HEK293 (cell line): ENCODE data around the gene ZNF609.

Experiments used
- CTCF ChIA-PET: fragments of 350-600 bp; formaldehyde crosslinking; extraction: SDS; loops from one replicate; lab custom pipeline; 2021; ENCODE audit warnings: antibody characterized with exemption; lab: Yijun Ruan, JAX
- POLR2A ChIA-PET: fragments of 300-600 bp; formaldehyde crosslinking; extraction: SDS; loops from one replicate; lab custom pipeline; 2020; ENCODE audit warnings: antibody characterized with exemption, inconsistent platforms; lab: Yijun Ruan, JAX
- H3K27ac ChIP-seq: fragments of 200-500 bp; sonication (Bioruptor generic); 2 replicates; pipeline ENCODE4 v1.5.1; 2014; ENCODE audit warnings: low read depth, low read length, control low read depth, inconsistent platforms; ENCODE audit errors: extremely low read depth
- H3K36me3 ChIP-seq, 2 experiments: fragments of 200-500 bp in 1 of 2; sonication (Bioruptor generic) in 1 of 2; 1 replicate in 1 of 2; 2 replicates in 1 of 2; pipeline ENCODE4 v1.5.1; 2014 to 2017; ENCODE audit warnings: inconsistent platforms in 2 of 2, low read length in 2 of 2; ENCODE audit not compliant: control insufficient read depth in 2 of 2, insufficient read depth in 1 of 2
- H3K4me1 ChIP-seq: fragments of 200-500 bp; sonication (Bioruptor generic); 2 replicates; pipeline ENCODE4 v1.5.1; 2014; ENCODE audit warnings: mild to moderate bottlenecking, low read length, inconsistent platforms; ENCODE audit not compliant: control insufficient read depth, insufficient read depth
- H3K4me3 ChIP-seq: 2 replicates; pipeline ENCODE4 v1.5.1; 2011; ENCODE audit warnings: low read depth, mild to moderate bottlenecking, control low read depth, low read length, moderate library complexity
- H3K9me3 ChIP-seq: fragments of 200-500 bp; sonication (Bioruptor generic); 2 replicates; pipeline ENCODE4 v1.5.1; 2014; ENCODE audit warnings: low read depth, low read length, inconsistent platforms; ENCODE audit not compliant: control insufficient read depth, insufficient read depth
- GLIS2 ChIP-seq: fragments of 450-650 bp; formaldehyde crosslinking; IDR thresholded peaks from 2 replicates; pipeline ENCODE4 v1.5.1; 2016; ENCODE audit warnings: missing biosample characterization, missing genetic modification characterization
- KLF7 ChIP-seq: fragments of 450-650 bp; formaldehyde crosslinking; IDR thresholded peaks from 2 replicates; pipeline ENCODE4 v1.5.1; 2016; ENCODE audit warnings: missing biosample characterization, missing genetic modification characterization, borderline replicate concordance
- KLF9 ChIP-seq: fragments of 450-650 bp; formaldehyde crosslinking; IDR thresholded peaks from 2 replicates; pipeline ENCODE4 v1.5.1; 2016; ENCODE audit warnings: missing biosample characterization, missing genetic modification characterization, low read depth
- OSR2 ChIP-seq: fragments of 450-650 bp; formaldehyde crosslinking; IDR thresholded peaks from 2 replicates; pipeline ENCODE4 v1.5.1; 2016; ENCODE audit warnings: missing biosample characterization, missing genetic modification characterization
- ZFP69B ChIP-seq: fragments of 450-650 bp; formaldehyde crosslinking; IDR thresholded peaks from 2 replicates; pipeline ENCODE4 v1.5.1; 2016; ENCODE audit warnings: missing biosample characterization, missing genetic modification characterization
- ZIC2 ChIP-seq: fragments of 450-650 bp; formaldehyde crosslinking; IDR thresholded peaks from 2 replicates; pipeline ENCODE4 v1.5.1; 2016; ENCODE audit warnings: missing biosample characterization, missing genetic modification characterization
- ZNF121 ChIP-seq: fragments of 450-650 bp; formaldehyde crosslinking; IDR thresholded peaks from 2 replicates; pipeline ENCODE4 v1.5.1; 2016; ENCODE audit warnings: missing biosample characterization, missing genetic modification characterization
- ZNF132 ChIP-seq: fragments of 450-650 bp; formaldehyde crosslinking; IDR thresholded peaks from 2 replicates; pipeline ENCODE4 v1.5.1; 2017; ENCODE audit warnings: missing biosample characterization, missing genetic modification characterization, borderline replicate concordance
- ZNF138 ChIP-seq: fragments of 450-650 bp; formaldehyde crosslinking; IDR thresholded peaks from 2 replicates; pipeline ENCODE4 v1.5.1; 2016; ENCODE audit warnings: missing biosample characterization, missing genetic modification characterization, borderline replicate concordance
- ZNF16 ChIP-seq: fragments of 450-650 bp; formaldehyde crosslinking; IDR thresholded peaks from 2 replicates; pipeline ENCODE4 v1.5.1; 2016; ENCODE audit warnings: low read depth, missing biosample characterization, missing genetic modification characterization
- ZNF184 ChIP-seq: fragments of 450-650 bp; IDR thresholded peaks from 2 replicates; pipeline ENCODE4 v1.5.1; 2018; ENCODE audit warnings: missing biosample characterization, mild to moderate bottlenecking, missing genetic modification characterization
- ZNF302 ChIP-seq: fragments of 450-650 bp; formaldehyde crosslinking; IDR thresholded peaks from 2 replicates; pipeline ENCODE4 v1.5.1; 2016; ENCODE audit warnings: missing biosample characterization, missing genetic modification characterization, low read depth
- ZNF423 ChIP-seq: fragments of 450-650 bp; formaldehyde crosslinking; IDR thresholded peaks from 2 replicates; pipeline ENCODE4 v1.5.1; 2016; ENCODE audit warnings: missing biosample characterization, missing genetic modification characterization
- ZNF521 ChIP-seq: fragments of 450-650 bp; formaldehyde crosslinking; IDR thresholded peaks from 2 replicates; pipeline ENCODE4 v1.5.1; 2017; ENCODE audit warnings: missing biosample characterization, mild to moderate bottlenecking, missing genetic modification characterization
- ZNF544 ChIP-seq: fragments of 450-650 bp; formaldehyde crosslinking; IDR thresholded peaks from 2 replicates; pipeline ENCODE4 v1.5.0; 2017; ENCODE audit warnings: missing biosample characterization, missing genetic modification characterization
- ZNF549 ChIP-seq: fragments of 450-650 bp; IDR thresholded peaks from 2 replicates; pipeline ENCODE4 v1.5.1; 2018; ENCODE audit warnings: missing biosample characterization, missing genetic modification characterization, mild to moderate bottlenecking, inconsistent platforms, moderate library complexity
- ZNF560 ChIP-seq: fragments of 450-650 bp; formaldehyde crosslinking; IDR thresholded peaks from 2 replicates; pipeline ENCODE4 v1.5.1; 2017; ENCODE audit warnings: missing biosample characterization, missing genetic modification characterization, borderline replicate concordance
- ZNF660 ChIP-seq: fragments of 450-650 bp; IDR thresholded peaks from 2 replicates; pipeline ENCODE4 v1.5.1; 2018; ENCODE audit warnings: missing biosample characterization, mild to moderate bottlenecking, missing genetic modification characterization
- ZNF670 ChIP-seq: fragments of 450-650 bp; formaldehyde crosslinking; IDR thresholded peaks from 2 replicates; pipeline ENCODE4 v1.5.1; 2016; ENCODE audit warnings: missing biosample characterization, missing genetic modification characterization, low read depth
- ZNF792 ChIP-seq: fragments of 450-650 bp; formaldehyde crosslinking; IDR thresholded peaks from 2 replicates; pipeline ENCODE4 v1.5.1; 2016; ENCODE audit warnings: missing biosample characterization, missing genetic modification characterization
- ZNF830 ChIP-seq: fragments of 450-650 bp; IDR thresholded peaks from 2 replicates; pipeline ENCODE4 v1.5.0; 2018; ENCODE audit warnings: missing biosample characterization, missing genetic modification characterization, low read depth, mild to moderate bottlenecking, moderate library complexity
- TF ChIP-seq, protein P1 (sequence below): fragments of 450-650 bp; formaldehyde crosslinking; IDR thresholded peaks from 2 replicates; pipeline ENCODE4 v1.5.1; 2016; ENCODE audit warnings: missing biosample characterization, missing genetic modification characterization
- TF ChIP-seq, protein P2 (sequence below): fragments of 450-650 bp; formaldehyde crosslinking; IDR thresholded peaks from 2 replicates; pipeline ENCODE4 v1.5.1; 2016; ENCODE audit warnings: missing biosample characterization, missing genetic modification characterization, borderline replicate concordance

The ZNF609 gene

DNA sequence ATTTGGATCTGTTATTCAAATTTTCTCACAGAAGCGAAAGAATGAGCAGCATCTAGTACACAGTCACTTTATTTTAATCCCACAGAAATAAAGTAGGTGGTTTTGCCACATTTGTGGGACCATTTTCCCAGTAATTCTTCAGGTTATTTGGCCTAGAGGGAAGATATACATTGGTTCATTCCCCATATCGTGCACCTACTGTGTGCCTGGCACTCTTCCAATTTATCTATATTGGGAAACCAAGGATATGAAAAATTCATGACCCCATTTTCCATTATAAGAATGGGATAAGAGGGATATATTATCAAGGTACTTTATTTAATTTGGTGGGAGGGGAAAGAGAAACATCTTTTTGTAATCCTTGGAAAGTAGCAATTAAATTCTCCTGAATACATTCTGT is 37.7 kb upstream of the ZNF609 start (continued):
- TF ChIP-seq ZNF138 (tag by site-specific recombination) (no peak), GLIS2 (no peak), ZNF560 (tag by site-specific recombination) (no peak)

DNA sequence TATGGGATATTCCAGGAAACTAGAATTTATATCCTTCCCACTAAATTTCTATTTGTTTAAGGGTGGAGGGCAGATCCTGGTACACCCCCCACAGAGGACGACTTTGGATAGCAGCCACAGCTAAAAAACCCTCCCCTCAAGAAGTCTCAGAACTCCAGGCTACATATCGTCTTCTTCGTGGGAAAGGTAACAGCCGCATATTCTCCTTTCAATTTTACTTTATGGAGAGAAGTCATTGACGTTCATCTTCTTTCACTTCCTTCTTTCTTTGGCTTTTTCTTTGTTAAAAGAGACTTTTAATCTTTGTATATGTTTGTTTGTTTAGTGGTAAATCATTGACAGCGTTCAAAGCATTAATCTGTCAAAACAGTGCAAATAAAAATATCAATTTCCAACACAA is 36.4 kb upstream of the ZNF609 start:
- CTCF ChIA-PET: interaction anchor here (0.7 kb wide), 1 partner anchor 260 kb away, joined by 3 read pairs; no protein-coding TSS in a partner anchor
- TF ChIP-seq ZNF549 (tag by site-specific recombination): no peak
- TF ChIP-seq, protein P1, sequence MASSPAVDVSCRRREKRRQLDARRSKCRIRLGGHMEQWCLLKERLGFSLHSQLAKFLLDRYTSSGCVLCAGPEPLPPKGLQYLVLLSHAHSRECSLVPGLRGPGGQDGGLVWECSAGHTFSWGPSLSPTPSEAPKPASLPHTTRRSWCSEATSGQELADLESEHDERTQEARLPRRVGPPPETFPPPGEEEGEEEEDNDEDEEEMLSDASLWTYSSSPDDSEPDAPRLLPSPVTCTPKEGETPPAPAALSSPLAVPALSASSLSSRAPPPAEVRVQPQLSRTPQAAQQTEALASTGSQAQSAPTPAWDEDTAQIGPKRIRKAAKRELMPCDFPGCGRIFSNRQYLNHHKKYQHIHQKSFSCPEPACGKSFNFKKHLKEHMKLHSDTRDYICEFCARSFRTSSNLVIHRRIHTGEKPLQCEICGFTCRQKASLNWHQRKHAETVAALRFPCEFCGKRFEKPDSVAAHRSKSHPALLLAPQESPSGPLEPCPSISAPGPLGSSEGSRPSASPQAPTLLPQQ (tag by site-specific recombination): no peak
- no peak for TF ChIP-seq OSR2
- TF ChIP-seq ZNF792 (tag by site-specific recombination): no peak
- no peak for TF ChIP-seq ZNF302 (tag by site-specific recombination)
- no peak for TF ChIP-seq ZNF132
- TF ChIP-seq ZNF16: no peak
- TF ChIP-seq KLF9 (tag by site-specific recombination): no peak
- TF ChIP-seq ZNF830 (tag by site-specific recombination): no peak

DNA sequence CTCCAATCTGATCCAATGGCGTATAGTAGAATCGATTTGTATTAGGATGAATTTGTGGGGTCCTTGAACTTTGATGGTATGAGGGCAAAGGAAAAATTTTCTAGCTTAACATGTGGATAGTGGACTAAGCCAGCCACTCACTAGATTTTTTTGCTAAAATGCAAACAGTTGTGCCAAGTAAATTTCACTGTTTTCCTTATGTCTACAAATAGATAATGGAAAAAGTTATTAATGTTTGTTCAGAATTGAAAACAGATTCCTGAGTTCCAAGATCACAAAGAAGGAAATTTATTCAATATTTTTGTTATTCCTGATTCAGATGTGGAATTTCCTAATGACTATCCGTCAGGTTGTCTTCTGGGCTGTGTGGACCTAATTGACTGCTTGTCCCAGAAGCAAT is 35.2 kb upstream of the ZNF609 start:
- ChIA-PET POLR2A (no interaction called here), CTCF (interaction anchor here (2.5 kb wide), 1 partner anchor 256 kb away, joined by 12 read pairs; no protein-coding TSS in a partner anchor)
- Histone ChIP-seq H3K36me3 (peaks cover 7 to 32% of the 10 kb centered on the region in 2 experiments; a peak in 2 of 3 replicates), H3K27ac (no peak overlapping the region), H3K4me1 (no peaks in the 10 kb centered on the region; the same call in 1 of the 2 replicates), H3K9me3 (no peaks in the 10 kb centered on the region), H3K4me3 (no peak overlapping the region)
- TF ChIP-seq ZNF184 (tag by site-specific recombination): no peak
- no peak for TF ChIP-seq KLF7 (tag by site-specific recombination)
- TF ChIP-seq ZNF670 (tag by site-specific recombination): no peak
- TF ChIP-seq ZIC2 (tag by site-specific recombination): no peak
- no peak for TF ChIP-seq ZFP69B (tag by site-specific recombination)
- no peak for TF ChIP-seq ZNF521 (tag by site-specific recombination)
- no peak for TF ChIP-seq ZNF423
- TF ChIP-seq, protein P2, sequence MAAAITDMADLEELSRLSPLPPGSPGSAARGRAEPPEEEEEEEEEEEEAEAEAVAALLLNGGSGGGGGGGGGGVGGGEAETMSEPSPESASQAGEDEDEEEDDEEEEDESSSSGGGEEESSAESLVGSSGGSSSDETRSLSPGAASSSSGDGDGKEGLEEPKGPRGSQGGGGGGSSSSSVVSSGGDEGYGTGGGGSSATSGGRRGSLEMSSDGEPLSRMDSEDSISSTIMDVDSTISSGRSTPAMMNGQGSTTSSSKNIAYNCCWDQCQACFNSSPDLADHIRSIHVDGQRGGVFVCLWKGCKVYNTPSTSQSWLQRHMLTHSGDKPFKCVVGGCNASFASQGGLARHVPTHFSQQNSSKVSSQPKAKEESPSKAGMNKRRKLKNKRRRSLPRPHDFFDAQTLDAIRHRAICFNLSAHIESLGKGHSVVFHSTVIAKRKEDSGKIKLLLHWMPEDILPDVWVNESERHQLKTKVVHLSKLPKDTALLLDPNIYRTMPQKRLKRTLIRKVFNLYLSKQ: no peak
- no peak for TF ChIP-seq GLIS2
- no peak for TF ChIP-seq ZNF302 (tag by site-specific recombination)
- no peak for TF ChIP-seq ZNF660 (tag by site-specific recombination)
- TF ChIP-seq ZNF16: no peak
- TF ChIP-seq ZNF121 (tag by site-specific recombination): no peak
- no peak for TF ChIP-seq ZNF560 (tag by site-specific recombination)
- no peak for TF ChIP-seq ZNF544 (tag by site-specific recombination)

More for the DNA sequence above, 36.4 kb upstream of the ZNF609 start:
- Histone ChIP-seq H3K9me3 (no peaks in the 10 kb centered on the region), H3K4me3 (no peak overlapping the region), H3K27ac (no peak overlapping the region), H3K36me3 (peaks cover 12 to 32% of the 10 kb centered on the region in 2 experiments), H3K4me1 (no peaks in the 10 kb centered on the region)
- POLR2A ChIA-PET: no interaction called here
